ACHN (cell line): Measurements from ENCODE around the gene CDC25C.
"Not testable (repeated sequence)": the region's sequence is repeated elsewhere in the genome, so short reads cannot be mapped to it uniquely, and the experiment has no call there.

Experiments used
- DNase-seq: peaks from one replicate; pipeline ENCODE4 v3.0.0-alpha.2; 2015
- in situ Hi-C: cut with HindIII; loops from 2 replicates; pipeline ENCODE4 v1.10.0; 2017; ENCODE audit warnings: low sequenced_read_pairs, low pct_ligation_motif_present, low pct_unique_long_range_greater_than_20kb

Gene CDC25C

DNA sequence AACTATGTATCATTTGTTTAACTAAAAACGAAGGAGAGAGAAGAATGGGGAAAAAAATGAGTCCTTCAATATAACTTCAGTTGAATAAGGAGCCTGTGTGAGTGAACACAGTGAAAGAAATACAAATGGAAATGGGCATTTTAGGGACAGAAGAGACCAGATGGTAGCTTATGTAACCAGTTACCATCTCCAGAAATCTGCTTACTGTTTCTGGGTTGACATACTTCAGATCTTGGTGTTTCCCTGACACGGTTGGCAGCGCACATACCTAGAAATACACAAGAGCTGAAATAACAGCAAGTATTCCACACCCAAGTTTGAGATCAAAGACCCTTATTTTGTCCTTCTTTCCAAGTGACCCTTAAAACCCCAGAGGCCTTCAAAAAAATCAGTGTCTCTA, 42.3 kb downstream of the CDC25C start:
- in situ Hi-C loops, result no loop called here
- no peak for DNase-seq

- in situ Hi-C loops, result no loop called here
- DNase-seq, result no peak
These were observed 44.4 kb downstream of the CDC25C start for GRCh38 chr5:138287246-138287645.

DNA sequence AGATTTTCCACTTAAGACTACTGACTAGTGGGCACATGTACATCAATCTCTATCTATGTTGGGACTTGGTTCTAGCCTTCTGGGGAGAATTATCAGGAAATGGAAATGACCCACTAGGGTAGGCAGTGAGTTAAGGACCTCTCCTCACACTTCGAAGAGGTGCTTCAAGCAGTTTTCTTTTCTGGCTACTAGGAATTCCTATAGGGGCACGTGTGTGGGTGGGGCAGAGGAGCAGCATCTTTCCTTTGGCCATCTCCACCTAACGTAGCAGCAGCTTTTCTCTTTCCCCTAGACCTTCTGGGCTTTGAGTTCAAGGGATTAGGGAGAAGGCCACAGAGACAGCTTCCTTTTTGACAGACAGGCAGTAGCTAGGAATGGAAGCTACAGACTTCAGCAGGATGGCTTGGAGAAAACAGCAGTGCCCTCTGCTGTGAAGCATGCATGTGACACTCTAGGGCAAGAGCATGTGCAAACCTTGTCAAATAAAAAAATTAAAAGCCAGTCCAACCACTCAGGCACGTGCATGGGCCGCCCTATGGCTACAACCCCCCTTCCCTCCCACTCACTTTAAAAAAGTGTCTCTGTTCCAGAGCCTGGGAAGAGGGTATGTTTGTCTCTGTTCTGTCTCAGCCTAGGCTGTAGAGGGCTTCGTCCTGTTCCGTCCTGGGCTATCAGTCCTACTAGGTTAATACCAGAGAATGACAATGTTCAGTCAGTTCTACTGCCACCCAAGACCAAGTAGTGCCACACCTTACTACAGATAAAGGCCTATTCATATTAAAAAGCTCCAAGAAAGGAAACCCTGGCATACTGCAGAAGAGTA, 48.5 kb downstream of the CDC25C start:
- peak; percentile 51 for DNase-seq

DNA sequence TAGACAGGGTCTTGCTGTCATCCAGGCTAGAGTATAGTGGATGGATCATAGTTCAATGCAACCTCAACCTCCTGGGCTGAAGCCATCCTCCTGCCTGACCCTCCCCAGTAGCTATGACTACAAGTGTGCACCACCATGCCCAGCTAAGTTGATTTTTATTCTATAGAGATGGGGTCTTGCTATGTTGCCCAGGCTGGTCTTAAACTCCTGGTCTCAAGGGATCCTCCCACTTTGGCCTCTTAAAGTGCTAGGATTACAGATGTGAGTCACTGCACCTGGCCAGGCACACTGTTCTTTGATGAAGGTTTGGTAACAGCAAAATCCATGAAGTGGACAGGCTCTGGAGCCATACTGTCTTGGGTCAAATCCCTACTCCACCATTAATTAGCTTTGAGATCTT, 50.7 kb downstream of the CDC25C start:
- in situ Hi-C loops, result no loop called here
- DNase-seq, result no peak

More for the DNA sequence above, 48.5 kb downstream of the CDC25C start:
- in situ Hi-C loops, result no loop called here

GRCh38 chr5:138276402-138277054, 55.1 kb downstream of the CDC25C start:
- in situ Hi-C loops, result no loop called here
- DNase-seq, result no peak

- DNase-seq, result no peak
- in situ Hi-C loops, result no loop called here
These were observed 55.7 kb downstream of the CDC25C start for GRCh38 chr5:138275895-138276294.

- DNase-seq, result no peak
- in situ Hi-C loops, result no loop called here
These were observed 56.2 kb downstream of the CDC25C start for GRCh38 chr5:138275379-138275782.

GRCh38 chr5:138274189-138274853, 57.3 kb downstream of the CDC25C start, which contains the start of gene GFRA3:
TSS of gene GFRA3 (minus strand) at chr5:138274621. CDS start at chr5:138274424, 197 bp downstream.
- DNase-seq, result no peak
- in situ Hi-C loops, result no loop called here

DNA sequence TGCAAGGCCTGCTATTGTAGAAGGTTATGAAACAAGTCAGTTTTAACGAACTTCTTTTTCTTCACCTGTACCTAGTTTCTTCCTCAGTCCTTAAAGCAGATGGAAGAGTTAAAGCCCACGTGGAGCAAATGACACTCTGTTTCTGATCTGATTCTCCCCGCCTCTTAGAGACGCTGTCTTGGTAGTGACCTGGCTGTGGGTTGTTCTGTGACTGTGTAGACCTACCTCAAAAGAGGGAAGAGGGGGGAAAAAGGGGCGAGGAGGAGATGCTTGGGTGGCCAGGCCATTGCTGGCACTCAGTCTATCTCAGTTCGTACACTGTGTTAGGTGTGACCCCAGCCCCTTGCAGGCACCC, 57.8 kb downstream of the CDC25C start:
- in situ Hi-C loops, result no loop called here
- no peak for DNase-seq

DNA sequence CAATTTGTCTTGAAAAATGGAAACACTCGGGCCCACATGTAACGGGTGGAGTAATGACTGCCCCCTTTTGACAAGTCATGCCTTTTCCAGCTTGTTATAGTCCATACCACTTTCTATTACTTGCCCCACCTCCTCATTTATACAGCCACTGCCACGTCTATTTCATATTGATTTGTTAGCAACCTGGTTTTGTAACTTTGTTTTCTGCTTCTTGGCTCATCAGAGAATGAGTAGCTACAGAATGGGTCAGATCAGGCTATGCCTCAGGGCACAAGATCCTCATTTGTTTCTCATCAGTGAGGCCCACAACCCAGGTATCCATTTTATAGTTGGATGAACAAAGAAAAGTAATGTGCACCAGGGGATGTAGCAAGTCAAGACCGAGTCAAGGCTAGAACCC, 58.9 kb downstream of the CDC25C start:
- no peak for DNase-seq
- in situ Hi-C loops, result no loop called here

GRCh38 chr5:138271281-138271680, 60.3 kb downstream of the CDC25C start:
- no peak for DNase-seq
- in situ Hi-C loops, result no loop called here

- in situ Hi-C loops, result no loop called here
- no peak for DNase-seq
These were observed 67.4 kb downstream of the CDC25C start for GRCh38 chr5:138264183-138264582.

- DNase-seq, result no peak
- in situ Hi-C loops, result no loop called here
These were observed 68.0 kb downstream of the CDC25C start for GRCh38 chr5:138263581-138263980.

DNA sequence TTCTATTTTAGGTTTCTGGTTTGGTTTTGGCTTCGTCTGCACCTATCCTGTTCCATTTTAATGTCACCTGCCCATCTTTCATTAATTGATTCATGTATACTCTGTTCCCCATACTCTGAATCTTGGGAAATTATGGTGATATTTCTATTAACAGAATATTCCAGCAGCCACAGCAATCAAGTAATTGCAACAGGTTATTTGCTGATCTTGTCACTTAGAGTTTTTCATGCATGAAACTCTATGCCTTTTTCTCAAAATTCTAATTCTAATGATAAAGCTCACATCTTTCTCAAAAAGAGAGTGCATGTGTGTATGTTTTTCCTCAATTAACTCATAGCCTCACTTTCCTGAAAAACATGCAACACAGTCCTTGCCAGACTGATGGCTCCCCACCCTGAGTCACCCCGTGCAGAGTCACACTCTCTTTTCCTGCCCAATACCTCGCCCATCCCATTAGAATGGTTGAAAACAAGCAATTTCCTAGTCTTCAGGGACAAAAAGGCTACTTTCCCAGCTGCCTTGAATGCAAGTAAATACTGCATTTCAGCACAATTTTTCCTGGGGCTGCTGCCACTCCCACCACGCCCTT, 72.8 kb downstream of the CDC25C start:
- no peak for DNase-seq
- in situ Hi-C loops, result no loop called here

- no peak for DNase-seq
- in situ Hi-C loops, result no loop called here
These were observed 74.0 kb downstream of the CDC25C start for GRCh38 chr5:138257583-138257982.

DNA sequence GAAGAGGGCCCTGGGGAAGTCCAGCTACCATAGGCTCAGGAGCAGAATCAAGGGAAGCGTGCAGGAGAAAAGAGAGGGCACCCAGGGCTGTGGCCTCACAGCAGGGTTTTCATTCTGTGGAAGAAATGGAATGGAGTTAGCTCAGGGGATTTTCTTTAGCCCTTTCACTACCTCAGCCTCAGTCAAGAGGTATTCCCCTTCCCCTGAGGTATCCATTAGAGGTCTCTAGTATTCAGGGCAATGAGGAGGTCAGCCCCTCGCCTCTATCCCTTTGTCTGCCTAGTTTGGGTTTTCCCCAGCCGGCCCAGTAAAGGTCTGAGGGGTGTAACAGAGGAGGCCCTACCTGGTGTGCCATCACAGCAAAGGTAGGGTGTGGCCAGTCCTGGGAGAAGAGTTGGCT, 78.7 kb downstream of the CDC25C start:
- in situ Hi-C loops, result no loop called here
- no peak for DNase-seq

DNA sequence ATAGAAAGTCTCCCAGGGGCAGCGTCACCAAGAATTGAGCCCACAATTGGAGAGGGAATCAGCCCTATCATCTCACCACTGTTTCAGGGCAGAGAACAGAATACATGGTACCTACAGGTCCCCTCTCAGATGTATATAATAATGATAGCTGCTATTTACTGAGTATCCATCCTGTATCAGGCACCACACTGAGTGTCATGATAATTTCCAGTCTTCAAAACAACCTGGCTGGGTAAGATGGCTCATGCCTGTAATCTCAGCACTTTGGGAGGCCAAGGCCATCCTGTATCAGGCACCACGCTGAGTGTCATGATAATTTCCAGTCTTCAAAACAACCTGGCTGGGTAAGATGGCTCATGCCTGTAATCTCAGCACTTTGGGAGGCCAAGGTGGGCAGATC, 83.8 kb downstream of the CDC25C start:
- DNase-seq, in situ Hi-C loops: not testable (repeated sequence)

GRCh38 chr5:138246822-138247221, 84.8 kb downstream of the CDC25C start:
- DNase-seq, result no peak
- in situ Hi-C loops, result no loop called here

DNA sequence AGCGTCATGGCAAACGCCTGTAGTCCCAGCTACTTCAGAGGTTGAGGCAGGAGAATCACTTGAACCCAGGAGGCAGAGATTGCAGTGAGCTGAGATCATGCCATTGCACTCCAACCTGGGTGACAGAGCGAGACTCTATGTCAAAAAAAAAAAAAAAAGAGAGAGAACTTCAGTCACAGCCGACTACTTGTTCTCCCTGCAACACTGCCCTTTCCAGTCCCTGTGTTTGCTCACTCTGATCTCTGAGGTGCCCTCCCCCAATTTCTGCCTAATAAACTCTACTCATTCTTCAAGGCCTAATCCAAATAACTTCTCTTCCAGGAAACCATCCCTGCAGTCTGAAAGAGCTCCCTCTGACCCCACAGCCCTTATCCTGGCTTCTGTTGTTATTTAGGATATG, 85.3 kb downstream of the CDC25C start:
- in situ Hi-C loops, result no loop called here
- DNase-seq, result no peak
